GM21717 (cell line): ENCODE results near the gene RBMS1.
"Not testable (repeated sequence)": the region's sequence is repeated elsewhere in the genome, so short reads cannot be mapped to it uniquely, and the experiment has no call there.

Source experiments
- ATAC-seq: cut with Tn5 transposase; IDR thresholded peaks from one replicate; pipeline ENCODE4 v1.9.1; 2021; ENCODE audit warnings: mild to moderate bottlenecking, moderate library complexity; ENCODE audit not compliant: unreplicated experiment

The RBMS1 gene

DNA sequence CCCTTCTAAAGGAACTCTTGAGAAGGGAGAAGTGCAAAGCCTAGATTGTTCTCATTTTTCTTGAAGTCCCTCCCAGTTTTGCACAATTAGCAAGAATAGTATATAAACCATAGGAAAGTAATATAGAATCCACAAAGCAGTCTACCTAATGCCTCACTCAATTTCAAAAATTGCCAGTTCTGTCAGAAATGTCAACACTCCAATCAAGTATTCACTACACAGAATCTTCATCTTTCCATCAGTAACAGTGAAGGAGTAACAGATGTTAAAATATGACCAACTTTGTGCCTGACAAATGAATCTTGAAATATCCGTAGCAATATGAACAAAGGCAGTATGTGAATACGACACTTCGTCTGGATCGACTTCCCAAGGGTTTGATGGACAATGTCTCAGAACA lies 56.3 kb downstream of the RBMS1 start:
- ATAC-seq, result no peak

DNA sequence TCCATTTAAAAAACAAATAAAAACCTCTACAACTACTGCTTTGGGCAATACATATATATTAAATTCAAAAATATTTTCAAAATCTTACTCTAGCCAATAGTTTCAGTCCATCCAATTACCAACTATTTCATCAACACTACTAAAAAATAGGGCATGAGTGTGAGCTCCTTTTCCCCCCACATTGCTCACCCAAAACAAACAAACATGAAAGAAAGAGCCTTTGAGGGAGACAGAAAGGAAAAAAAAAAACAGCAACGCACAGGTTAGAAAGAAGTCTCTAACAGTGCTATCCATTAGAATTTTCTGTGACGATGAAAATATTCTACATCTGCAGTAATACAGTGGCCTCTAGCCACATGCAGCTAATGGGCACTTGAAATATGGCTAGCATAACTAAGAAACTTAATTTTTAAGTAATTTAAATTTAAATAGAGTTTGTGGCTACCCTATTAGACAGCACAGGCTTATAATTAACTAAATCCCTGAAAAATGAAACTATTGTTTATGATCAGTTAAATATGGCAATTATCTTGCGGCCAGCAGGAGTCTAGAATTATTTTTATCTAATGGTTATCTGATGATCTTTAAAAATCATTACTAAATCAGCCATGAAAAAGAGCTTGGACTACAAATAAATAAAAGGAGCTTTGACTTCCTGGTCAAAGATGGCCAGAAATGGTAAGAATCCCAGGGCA lies 59.2 kb downstream of the RBMS1 start:
- no peak for ATAC-seq

DNA sequence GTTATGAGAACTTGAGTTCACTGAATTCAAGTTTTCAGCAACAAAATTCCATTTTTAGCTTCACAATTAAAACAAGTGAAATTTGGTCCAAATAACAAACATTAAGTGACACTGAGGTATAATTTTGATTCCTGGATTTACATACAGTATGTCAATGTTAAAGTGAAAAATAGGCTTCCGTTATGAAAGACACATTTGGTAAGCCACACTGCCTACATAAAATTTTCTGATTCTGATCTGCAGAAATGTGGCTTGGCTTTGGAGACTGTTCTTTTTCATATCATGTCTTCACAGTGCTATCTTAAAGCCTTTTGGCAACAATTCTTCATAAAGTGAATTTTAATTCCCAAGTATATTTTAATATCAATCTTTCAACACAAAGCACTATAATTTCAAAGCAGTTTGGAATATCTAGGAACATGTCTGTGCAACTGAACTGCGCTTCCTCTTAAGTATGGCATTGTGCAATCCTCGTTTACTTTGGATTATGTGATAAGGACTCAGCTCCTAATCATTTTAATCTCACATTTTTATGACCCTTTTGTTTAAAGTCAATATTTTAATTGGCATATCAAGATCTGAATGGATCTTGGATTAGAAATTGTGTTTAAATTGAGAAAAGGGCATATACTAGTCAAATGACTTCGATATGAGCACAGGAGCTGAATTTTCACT lies 60.0 kb downstream of the RBMS1 start:
- ATAC-seq, result no peak

DNA sequence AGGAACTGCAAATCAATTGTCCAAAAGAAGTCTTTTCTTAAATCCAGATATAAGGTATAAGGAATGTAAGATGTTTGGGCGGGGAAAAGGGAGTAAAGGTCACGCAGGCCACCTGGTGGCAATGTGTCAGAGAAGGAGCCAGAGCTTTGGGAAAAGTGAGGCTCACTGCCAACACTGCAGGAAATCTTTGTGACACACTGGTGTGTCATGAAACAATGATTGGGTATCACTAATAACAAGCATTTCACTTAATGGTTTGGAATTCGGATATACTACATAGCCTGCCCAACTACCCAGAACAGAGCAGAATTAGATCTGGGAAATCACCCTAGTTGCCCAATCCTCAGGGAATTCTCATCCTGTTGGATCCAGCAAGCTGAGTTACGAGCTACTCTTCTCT lies 61.0 kb downstream of the RBMS1 start:
- ATAC-seq, result no peak

DNA sequence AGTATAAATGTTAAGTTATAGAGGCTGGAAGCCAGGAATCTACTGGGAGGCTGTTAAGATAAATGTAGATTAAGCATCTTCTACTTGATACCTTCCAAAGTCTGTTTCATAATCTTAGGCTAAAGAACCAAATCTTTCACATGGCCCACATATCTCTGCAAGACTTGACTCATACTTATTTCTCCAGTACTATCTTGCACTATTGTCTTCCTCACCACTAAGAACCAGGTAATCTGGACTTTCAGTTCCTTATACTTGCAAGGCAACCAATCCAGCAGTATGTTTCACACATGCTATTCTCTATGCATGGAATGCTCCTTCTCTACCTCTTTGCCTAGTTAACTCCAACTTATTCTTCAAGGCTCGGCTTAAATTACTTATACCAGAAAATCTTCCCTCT lies 62.2 kb downstream of the RBMS1 start:
- ATAC-seq, result peak; percentile 69

DNA sequence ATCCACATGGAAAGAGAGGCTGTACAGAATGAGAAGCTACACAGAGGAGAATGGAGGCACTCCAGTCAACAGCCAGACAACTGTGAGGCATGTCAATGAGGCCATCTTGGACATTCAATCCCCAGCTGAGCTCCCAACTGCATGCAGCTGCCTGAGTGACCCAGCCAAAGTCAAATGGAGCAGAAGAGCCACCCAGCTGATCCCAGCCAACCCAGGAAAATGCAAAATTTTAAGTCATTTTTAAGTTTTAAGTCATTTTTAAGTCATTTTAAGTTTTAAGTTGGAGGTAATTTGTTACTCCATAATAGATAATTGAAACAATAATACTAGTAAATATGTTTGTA lies 63.6 kb downstream of the RBMS1 start:
- no peak for ATAC-seq

DNA sequence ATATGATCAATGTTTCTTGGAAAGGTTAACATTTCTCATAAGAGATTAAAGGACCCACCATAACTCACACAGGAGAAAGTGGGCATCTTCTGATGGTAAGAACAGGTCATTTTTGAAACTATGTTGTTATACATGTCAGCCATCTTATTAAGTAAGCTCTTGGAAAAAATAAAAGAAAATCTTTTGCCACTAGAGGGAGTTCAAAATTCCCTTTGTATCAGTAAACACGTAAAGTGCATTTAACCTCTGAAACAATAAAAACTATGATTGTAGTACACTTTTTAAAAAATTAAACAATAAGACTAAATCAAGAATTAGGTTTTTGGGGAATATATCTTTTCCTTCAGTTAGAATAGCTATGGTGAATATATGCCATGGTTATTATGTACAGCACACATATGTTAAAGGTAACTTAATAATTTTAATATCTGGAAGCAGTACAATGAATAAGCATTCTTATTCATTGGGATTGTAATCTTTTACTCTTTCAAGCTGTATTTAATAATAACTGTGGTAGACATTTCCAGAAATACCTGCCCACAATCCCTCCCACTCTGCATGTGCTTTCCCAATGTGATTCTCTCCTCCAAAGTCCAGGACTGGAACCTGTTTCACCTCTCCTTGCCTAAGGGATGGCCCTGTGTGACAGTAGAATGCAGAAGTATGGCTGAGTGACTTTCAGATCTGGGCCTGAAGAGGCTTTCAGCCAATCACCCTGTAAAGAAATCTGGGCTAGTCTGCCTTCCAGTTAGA lies 64.2 kb downstream of the RBMS1 start:
- ATAC-seq, result no peak

DNA sequence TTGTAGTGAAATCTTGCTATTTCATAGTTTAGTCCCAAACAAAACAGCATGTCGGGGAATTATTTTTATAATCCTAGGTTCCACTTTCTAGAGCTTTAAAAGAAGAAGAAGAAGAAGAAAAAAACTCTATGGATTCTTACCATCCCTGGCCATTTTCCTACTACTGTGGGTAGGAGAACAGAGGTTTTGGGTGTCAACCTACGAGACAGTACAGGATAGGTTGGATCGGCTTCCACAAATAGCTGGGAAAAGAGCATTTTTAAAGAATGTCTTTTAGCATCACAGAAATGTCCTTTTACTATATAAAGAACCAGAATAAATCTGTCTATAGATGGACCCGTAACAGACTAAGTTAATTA lies 65.2 kb downstream of the RBMS1 start:
- no peak for ATAC-seq

DNA sequence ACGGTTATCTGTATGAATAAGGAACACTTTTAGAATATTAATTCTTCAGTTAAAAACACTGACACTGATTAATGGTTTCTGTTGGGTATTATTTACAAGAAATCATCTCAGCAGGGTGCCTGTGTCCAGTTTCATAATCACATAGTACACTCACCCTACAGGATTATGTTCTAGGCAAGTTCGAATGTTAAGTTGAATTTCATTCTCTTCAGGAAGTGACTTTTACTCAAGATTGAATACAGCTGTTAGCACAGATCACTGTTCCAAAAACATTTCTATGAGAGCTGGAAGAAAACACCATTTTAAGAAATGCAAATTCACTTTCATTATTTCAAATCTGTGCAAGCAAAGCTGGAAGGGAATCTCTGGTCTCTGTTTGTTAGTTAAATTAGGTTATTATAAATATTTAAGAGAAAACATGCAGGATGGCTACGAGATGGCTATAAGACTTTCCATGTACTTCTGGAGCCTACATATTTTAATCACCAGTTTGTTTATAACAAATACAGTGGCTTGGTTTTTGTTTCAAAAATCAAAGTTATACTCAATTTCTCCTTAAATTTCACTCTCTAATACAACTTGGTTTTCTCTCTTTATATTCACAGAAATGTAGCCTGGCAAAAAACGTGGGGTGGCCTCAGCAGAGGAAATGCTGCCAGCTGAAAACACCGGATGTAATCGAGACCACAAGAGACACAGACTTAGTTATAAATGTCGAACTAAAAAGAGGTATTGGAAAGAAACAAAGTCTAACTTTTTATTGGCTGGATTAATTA lies 65.8 kb downstream of the RBMS1 start:
- peak; percentile 66 for ATAC-seq

DNA sequence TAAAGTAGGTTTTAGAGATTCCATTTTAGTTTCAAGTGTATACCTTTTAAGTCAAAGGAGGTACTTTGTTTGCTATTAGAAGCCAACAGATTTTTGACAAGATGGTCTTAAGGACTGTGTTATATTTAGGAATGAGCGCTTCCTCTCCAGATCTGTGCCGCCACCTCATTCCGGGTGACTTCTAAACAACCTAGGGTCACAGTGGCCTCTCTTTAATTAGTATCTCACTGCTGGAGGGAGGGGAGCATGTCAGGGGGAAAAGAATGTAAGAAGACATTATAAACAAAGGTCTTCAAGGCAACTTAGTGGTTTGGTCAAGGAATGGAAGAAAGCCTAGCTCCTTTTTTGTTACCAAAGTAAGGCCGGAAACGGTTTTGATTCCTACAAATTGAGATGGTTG lies 67.0 kb downstream of the RBMS1 start:
- ATAC-seq, result no peak

DNA sequence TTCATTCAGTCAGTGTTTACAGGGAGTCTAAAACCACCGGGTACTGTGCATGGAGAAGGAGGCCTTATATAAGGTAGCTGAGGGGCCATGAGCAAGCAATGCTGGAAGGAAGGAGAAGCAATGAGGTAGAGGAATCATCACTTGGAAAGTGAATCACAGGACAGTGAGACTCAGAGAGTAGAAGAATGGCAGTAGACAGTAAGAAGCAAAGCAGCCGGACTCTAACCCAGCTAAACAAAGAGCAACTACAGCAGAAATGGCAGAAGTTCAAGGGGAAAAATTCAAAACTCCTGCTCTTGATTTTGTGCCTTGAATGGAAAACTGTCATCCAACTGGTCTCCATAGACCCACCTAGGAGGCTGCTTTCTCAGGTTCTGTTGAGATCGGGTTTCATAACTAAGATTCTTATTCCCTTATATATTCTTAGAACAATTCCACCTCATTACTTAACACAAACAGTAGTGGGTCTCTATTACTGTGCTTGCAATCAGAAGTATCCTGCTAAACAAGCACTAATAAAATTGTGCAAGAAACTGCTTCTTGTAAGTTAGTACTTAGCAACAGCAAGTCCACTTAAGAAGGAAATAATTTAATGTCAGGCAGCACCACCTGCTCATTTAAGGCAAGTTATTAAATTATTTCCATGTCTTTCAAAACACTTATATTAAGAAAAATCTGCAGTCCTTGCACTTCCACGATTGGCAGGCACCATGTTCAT lies 68.0 kb downstream of the RBMS1 start:
- no peak for ATAC-seq

DNA sequence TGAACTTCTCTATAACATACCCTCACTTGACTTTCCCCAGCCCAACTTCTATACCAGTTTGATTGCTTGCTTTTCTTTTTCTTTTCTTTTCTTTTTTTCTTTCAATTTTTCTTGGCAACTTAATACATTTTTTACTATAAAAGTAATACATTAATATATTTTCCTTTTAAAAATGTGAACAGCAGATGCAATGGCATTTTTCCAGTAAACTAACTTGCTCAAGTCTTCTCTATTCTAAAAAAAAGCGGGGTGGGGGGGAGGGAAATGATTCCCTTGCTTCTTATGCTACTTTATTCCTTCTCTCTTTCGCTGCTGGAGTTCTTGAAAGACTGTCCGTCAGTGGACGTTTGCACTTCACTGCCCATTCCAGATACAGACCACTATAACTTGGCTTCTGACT lies 70.5 kb downstream of the RBMS1 start:
- no peak for ATAC-seq

DNA sequence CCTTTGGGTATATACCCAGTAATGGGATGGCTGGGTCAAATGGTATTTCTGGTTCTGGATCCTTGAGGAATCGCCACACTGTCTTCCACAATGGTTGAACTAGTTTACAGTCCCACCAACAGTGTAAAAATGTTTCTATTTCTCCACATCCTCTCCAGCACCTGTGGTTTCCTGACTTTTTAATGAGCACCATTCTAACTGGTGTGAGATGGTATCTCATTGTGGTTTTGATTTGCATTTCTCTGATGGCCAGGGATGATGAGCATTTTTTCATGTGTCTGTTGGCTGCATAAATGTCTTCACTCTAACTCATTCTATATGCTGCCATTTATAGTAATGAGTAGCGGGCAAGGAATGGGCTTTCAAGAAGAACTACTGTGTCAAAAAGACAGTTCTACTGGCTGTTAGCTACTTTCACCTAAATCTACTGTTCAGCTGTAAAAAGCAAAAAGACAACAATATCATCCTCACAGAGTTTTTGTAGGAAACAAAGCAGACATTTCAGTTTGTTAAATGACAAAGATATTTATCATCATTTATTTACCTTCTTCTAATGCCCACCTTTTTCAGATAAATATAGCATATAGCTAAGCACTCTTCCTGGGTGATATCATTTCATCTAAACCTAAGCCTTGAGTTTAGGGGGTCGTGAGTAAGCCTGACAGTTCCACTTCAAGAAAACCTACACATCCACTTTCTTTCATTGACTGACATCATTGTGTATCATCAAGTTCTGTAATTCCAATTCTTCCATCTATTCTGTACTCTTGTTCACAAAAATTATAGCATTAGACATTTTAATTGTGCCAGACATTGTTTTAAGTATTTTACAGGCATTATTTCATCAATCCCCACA lies 71.7 kb downstream of the RBMS1 start:
- ATAC-seq, result not testable (repeated sequence)

DNA sequence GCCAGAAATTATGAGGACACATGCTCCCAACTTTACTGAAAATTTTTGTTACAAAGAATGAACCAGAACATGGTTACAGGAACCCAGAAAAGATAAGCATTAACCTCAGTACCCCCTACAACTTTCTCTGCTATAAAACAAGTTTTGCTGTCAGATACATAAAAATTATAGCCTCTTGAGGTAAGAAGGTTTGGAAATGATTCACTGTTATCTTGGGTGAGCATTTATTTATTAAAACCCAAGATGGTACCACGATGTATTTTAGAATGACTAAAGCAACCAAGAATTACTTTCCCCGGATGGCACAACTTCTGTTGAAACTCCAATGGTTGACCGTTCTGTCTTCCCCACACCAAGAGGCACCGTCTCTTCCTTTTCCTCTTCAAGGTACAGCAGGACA lies 72.9 kb downstream of the RBMS1 start:
- no peak for ATAC-seq

DNA sequence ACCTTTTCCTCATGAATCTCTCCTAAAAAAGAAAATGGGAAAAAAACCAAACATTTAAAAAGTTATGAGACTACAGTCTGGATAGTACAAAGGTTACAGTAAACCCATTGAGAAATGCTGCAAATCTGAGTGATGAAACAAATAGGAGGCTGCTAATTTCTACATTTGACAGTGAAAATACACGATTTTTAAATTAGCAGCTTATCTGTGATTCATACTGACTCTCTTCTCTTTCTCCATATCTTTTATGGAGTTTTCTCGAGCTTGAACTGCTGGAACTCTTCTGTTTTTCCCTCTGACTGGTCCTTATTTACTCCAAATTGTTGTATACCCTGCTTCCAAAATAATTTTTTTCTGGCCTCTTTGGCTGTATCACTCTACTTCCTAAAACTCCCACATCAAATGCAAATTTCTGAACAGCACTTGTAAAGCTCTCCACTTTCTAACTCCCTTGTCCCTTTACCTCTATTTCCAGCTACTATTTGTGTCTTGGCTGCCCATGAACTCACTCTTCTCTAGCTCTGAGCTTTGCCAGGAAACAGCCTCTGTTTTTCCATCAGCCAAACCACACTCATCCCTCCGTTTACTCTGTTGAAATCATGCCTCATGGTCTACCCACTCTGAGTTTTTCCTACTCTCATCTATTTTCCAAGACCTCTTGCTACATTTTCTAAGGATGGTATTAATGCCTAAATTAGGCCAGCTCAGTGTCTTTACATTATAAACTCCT lies 73.7 kb downstream of the RBMS1 start:
- ATAC-seq, result no peak

DNA sequence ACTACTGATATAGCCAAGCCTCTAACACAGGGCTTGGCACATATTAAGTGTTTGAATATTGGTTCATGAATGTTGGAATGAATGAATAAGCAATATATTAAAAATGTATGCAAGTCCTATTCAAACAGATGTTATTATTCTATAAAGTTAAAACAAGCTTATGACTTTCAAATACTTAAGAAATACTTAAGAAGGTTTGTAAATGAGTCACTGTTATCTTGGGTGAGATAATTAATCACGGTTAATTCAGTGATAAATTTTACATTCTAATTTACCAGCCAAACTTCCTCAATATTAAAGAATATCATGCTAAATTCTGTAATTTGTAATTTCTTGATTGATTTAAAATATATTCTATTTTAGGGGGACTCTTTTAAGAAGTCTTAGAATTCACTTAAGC lies 74.8 kb downstream of the RBMS1 start:
- ATAC-seq, result no peak

DNA sequence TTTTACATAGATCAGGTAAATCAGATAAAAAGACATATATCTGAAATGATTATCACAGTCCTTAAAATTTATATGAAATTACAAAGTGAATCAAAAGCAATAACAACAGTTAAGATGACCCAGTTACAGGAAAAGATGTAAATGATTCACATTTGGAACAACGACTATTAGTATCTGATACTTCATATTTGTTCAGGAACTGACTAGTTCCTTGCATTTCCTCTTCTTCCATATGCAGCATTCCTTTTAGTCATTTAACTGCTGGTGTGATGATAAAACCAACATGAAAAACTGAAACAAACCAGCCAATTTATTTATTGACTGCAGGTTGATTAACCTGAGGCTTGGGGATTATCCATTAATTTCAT lies 75.2 kb downstream of the RBMS1 start:
- ATAC-seq, result no peak

DNA sequence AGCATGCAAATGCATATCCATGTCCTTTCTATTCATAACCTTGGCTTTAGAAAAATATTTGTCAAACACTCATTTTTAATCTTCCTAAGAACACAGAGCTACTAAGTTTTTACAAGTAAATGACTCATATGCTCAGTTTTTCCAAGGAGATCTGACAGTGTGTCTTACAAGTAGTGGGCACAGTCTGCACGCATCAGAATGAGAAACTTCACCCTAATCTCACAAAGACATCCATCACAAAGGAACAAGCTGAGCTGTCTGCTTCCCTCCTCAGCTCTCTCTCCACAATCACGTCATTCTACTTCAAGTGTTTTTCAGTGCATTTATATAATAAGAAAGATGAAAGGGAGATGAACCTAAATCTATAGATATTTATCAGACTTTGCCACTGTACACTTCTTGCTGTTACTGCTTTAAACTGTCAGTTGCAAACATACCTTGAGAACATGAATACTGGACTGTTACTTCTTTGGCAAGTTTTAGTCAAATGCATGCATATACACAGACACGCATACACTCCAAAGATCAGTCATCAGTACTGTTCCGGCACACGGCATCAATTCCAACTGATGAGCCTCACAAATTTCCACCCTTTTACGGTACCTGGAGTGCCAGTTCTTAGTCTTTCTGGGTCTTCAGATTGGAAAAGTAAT lies 75.7 kb downstream of the RBMS1 start:
- no peak for ATAC-seq

DNA sequence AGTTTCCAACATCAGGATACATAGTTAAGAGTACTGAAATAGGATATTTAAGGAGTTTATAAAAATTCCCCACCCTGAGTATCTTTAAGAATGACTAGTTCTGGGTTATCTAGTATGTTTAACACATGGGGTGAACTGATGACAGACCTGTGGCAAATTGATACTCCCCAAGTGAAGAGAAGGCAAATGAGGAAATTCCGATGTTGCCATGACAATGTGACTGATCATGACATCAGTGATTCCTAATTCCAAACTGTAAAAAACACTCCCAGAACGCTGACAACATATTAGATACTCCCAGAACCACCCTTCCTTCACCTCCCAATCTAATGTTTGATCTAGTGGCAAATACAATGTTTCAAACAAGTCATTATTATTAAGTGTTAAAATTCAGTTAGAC lies 77.6 kb downstream of the RBMS1 start:
- ATAC-seq, result no peak
